SU-DHL-6 (cell line): ENCODE data around the gene GLIPR1.
"Not testable (repeated sequence)": the region's sequence is repeated elsewhere in the genome, so short reads cannot be mapped to it uniquely, and the experiment has no call there.

Experiments
- H2AFZ ChIP-seq: fragments of 200-600 bp; sonication (generic); 2 replicates; pipeline ENCODE4 v1.6.1; 2014; ENCODE audit warnings: low read depth, mild to moderate bottlenecking, moderate library complexity, mixed read lengths, antibody characterized with exemption, low read length; ENCODE audit not compliant: severe bottlenecking
- H3F3A ChIP-seq: fragments of 200-600 bp; shearing (Covaris generic); 2 replicates; pipeline ENCODE4 v1.6.0; 2016; ENCODE audit warnings: antibody characterized with exemption, mild to moderate bottlenecking; ENCODE audit not compliant: insufficient read depth
- H3K27ac ChIP-seq: fragments of 200-600 bp; sonication (generic); 2 replicates; pipeline ENCODE4 v1.5.1; 2016; ENCODE audit warnings: low read depth, mild to moderate bottlenecking, low read length, moderate library complexity, mixed read lengths
- H3K27me3 ChIP-seq: fragments of 200-600 bp; sonication (generic), shearing (Covaris generic); 2 replicates; pipeline ENCODE4 v1.6.0; 2014; ENCODE audit warnings: mild to moderate bottlenecking, low read length
- H3K36me3 ChIP-seq: fragments of 200-600 bp; sonication (generic); 2 replicates; pipeline ENCODE4 v1.6.1; 2014; ENCODE audit warnings: mild to moderate bottlenecking, low read length, mixed read lengths
- H3K4me2 ChIP-seq: fragments of 300-600, 200-600 bp; shearing (Covaris generic), sonication (generic); 2 replicates; pipeline ENCODE4 v1.6.0; 2014; ENCODE audit warnings: low read length, low read depth, mild to moderate bottlenecking; ENCODE audit not compliant: poor library complexity, severe bottlenecking
- H3K4me3 ChIP-seq: fragments of 200-600 bp; sonication (generic); 2 replicates; pipeline ENCODE4 v1.5.1; 2014; ENCODE audit warnings: antibody characterized with exemption, low read length, mild to moderate bottlenecking, mixed read lengths; ENCODE audit not compliant: insufficient read depth, poor library complexity, severe bottlenecking
- H3K79me2 ChIP-seq: fragments of 200-600 bp; sonication (generic); 2 replicates; pipeline ENCODE4 v1.6.1; 2014; ENCODE audit warnings: mild to moderate bottlenecking, low read length, moderate library complexity; ENCODE audit not compliant: insufficient read depth
- H3K9ac ChIP-seq: fragments of 200-600 bp; sonication (generic); 2 replicates; pipeline ENCODE4 v1.7.0; 2014; ENCODE audit warnings: mild to moderate bottlenecking, low read length
- H3K9me2 ChIP-seq: fragments of 200-600 bp; sonication (generic); replicated peaks from 2 replicates; pipeline ENCODE4 v1.6.1; 2014; ENCODE audit warnings: low read length; ENCODE audit not compliant: insufficient read depth
- H3K9me3 ChIP-seq: fragments of 200-600 bp; sonication (generic); 2 replicates; pipeline ENCODE4 v1.6.1; 2014; ENCODE audit warnings: low read length, mixed read lengths; ENCODE audit not compliant: insufficient read depth
- H4K20me1 ChIP-seq: fragments of 200-600 bp; sonication (generic); 2 replicates; pipeline ENCODE4 v1.6.1; 2014; ENCODE audit warnings: low read depth, mild to moderate bottlenecking, antibody characterized with exemption, low read length, moderate library complexity, mixed read lengths
- CTCF ChIP-seq: fragments of 200-600 bp; sonication (generic); IDR thresholded peaks from one replicate; pipeline ENCODE4 v1.5.1; 2017; ENCODE audit warnings: antibody characterized with exemption, mild to moderate bottlenecking, low read length, moderate library complexity; ENCODE audit not compliant: insufficient read depth, poor library complexity, severe bottlenecking
- EZH2phosphoT487 ChIP-seq: fragments of 200-600 bp; sonication (generic), shearing (Covaris generic); conservative IDR thresholded peaks from 2 replicates; pipeline ENCODE4 v1.6.1; 2018; ENCODE audit warnings: mild to moderate bottlenecking, antibody characterized with exemption, low read length, moderate library complexity, mixed read lengths

GLIPR1 gene

GRCh38 chr12:75481013-75481705 lies 604 bp downstream of the GLIPR1 start:
- H4K20me1 ChIP-seq: no peaks in the 10 kb centered on the region
- no peaks in the 10 kb centered on the region for H3K36me3 ChIP-seq
- H3K27ac ChIP-seq: peak overlapping the region; percentile 64
- peak overlapping the region; percentile 48 for H2AFZ ChIP-seq
- peak overlapping the region; percentile 56 for H3K4me3 ChIP-seq
- peaks cover 27% of the 10 kb centered on the region for H3F3A ChIP-seq
- H3K79me2 ChIP-seq: no peaks in the 10 kb centered on the region; the same call in 1 of the 2 replicates
- no peak for TF ChIP-seq EZH2phosphoT487
- no peak for TF ChIP-seq CTCF
- H3K9me2 ChIP-seq: no peaks in the 10 kb centered on the region
- peak overlapping the region; percentile 52 for H3K9ac ChIP-seq
- peak overlapping the region; percentile 71 for H3K4me2 ChIP-seq
- no peaks in the 10 kb centered on the region for H3K27me3 ChIP-seq
- H3K9me3 ChIP-seq: no peaks in the 10 kb centered on the region

GRCh38 chr12:75481774-75482173 lies 1.2 kb downstream of the GLIPR1 start:
- Histone ChIP-seq H3K27ac (peak overlapping the region; percentile 64), H4K20me1 (no peaks in the 10 kb centered on the region), H3K36me3 (no peaks in the 10 kb centered on the region), H3K4me3 (peak overlapping the region; percentile 56), H3K9me3 (no peaks in the 10 kb centered on the region), H3K9ac (peak overlapping the region; percentile 52), H3F3A (peaks cover 28% of the 10 kb centered on the region), H3K27me3 (no peaks in the 10 kb centered on the region), H3K9me2 (no peaks in the 10 kb centered on the region), H3K4me2 (peak overlapping the region; percentile 71), H3K79me2 (no peaks in the 10 kb centered on the region; the same call in 1 of the 2 replicates), H2AFZ (peak overlapping the region; percentile 5)
- TF ChIP-seq EZH2phosphoT487: no peak

- Histone ChIP-seq H3K9me2 (no peaks in the 10 kb centered on the region), H3K27ac (peak overlapping the region; percentile 64), H3K79me2 (no peaks in the 10 kb centered on the region; the same call in 1 of the 2 replicates), H4K20me1 (no peaks in the 10 kb centered on the region), H3K36me3 (no peaks in the 10 kb centered on the region), H3K9ac (peak overlapping the region; percentile 52), H3K4me3 (peak overlapping the region; percentile 56), H3F3A (peaks cover 28% of the 10 kb centered on the region), H3K9me3 (no peaks in the 10 kb centered on the region), H3K27me3 (no peaks in the 10 kb centered on the region), H3K4me2 (peak overlapping the region; percentile 71), H2AFZ (peak overlapping the region; percentile 42)
- TF ChIP-seq CTCF: no peak
- TF ChIP-seq EZH2phosphoT487: no peak
These were observed 2.1 kb downstream of the GLIPR1 start for GRCh38 chr12:75482646-75483045.

GRCh38 chr12:75483431-75483830 lies 2.9 kb downstream of the GLIPR1 start:
- no peaks in the 10 kb centered on the region for H4K20me1 ChIP-seq
- no peak overlapping the region for H3K9ac ChIP-seq
- H3K27me3 ChIP-seq: no peaks in the 10 kb centered on the region
- peak overlapping the region; percentile 71 for H3K4me2 ChIP-seq
- H3K4me3 ChIP-seq: no peak overlapping the region
- H3K79me2 ChIP-seq: no peaks in the 10 kb centered on the region; the same call in 1 of the 2 replicates
- peaks cover 28% of the 10 kb centered on the region for H3F3A ChIP-seq
- H3K9me2 ChIP-seq: no peaks in the 10 kb centered on the region
- no peaks in the 10 kb centered on the region for H3K9me3 ChIP-seq
- peak overlapping the region; percentile 42 for H2AFZ ChIP-seq
- H3K27ac ChIP-seq: peak overlapping the region; percentile 64; the same call in 1 of the 2 replicates
- H3K36me3 ChIP-seq: no peaks in the 10 kb centered on the region
- TF ChIP-seq CTCF: no peak
- TF ChIP-seq EZH2phosphoT487: no peak

- H3K9me2 ChIP-seq, H3K4me3 ChIP-seq, H2AFZ ChIP-seq, H3K9me3 ChIP-seq, H3K9ac ChIP-seq, H3K27me3 ChIP-seq, H4K20me1 ChIP-seq, H3K79me2 ChIP-seq, H3K36me3 ChIP-seq: not testable (repeated sequence)
- H3K4me2 ChIP-seq: peak overlapping the region; percentile 71
- peak overlapping the region; percentile 64 for H3K27ac ChIP-seq
- H3F3A ChIP-seq: peaks cover 28% of the 10 kb centered on the region
These were observed 3.9 kb downstream of the GLIPR1 start for GRCh38 chr12:75484450-75484849.
